ENCODE data around the gene CEACAM4. TPM values are rescaled to one million over a fixed set of nuclear protein-coding genes. Genes with fewer than 3 reads are reported as not detected.

Gene CEACAM4
- total RNA-seq, 4 donors from 2014 or later, result 1.1 to 2.9 TPM; not detected in 2

- no peak for DNase-seq
- no peak overlapping the region for H3K27ac ChIP-seq
- no peak overlapping the region for H3K4me3 ChIP-seq
- no peaks in the 10 kb centered on the region for H3K9me3 ChIP-seq
- no peaks in the 10 kb centered on the region for H3K4me1 ChIP-seq
- peaks cover 0 to 32% (median 0%) of the 10 kb centered on the region in 4 donors for H3K27me3 ChIP-seq
- no peaks in the 10 kb centered on the region for H3K36me3 ChIP-seq
- TF ChIP-seq CTCF (IDR thresholded peaks at IDR 0.05) (no peak), POLR2A (IDR thresholded peaks at IDR 0.05) (no peak)
- intact Hi-C loops (cut with DNase I), result no loop called here
Observed at GRCh38 chr19:41590936-41591335, 35.9 kb downstream of the CEACAM4 start.

- 0 to 50% methylated on average over 1 of the region's 2 CpGs for WGBS, 2 donors
- H3K4me3 ChIP-seq, result no peak overlapping the region
- H3K9me3 ChIP-seq, result no peaks in the 10 kb centered on the region
- H3K36me3 ChIP-seq, result no peaks in the 10 kb centered on the region
- DNase-seq, result no peak
- no peak for TF ChIP-seq CTCF (IDR thresholded peaks at IDR 0.05)
- TF ChIP-seq POLR2A (IDR thresholded peaks at IDR 0.05), result no peak
- H3K27ac ChIP-seq, result no peak overlapping the region
- H3K4me1 ChIP-seq, result no peaks in the 10 kb centered on the region
- intact Hi-C loops (cut with DNase I), result no loop called here
- H3K27me3 ChIP-seq, result peaks cover 0 to 26% (median 0%) of the 10 kb centered on the region in 4 donors
Observed at GRCh38 chr19:41589371-41589770, 37.5 kb downstream of the CEACAM4 start.

GRCh38 chr19:41588497-41589209 is 38.2 kb downstream of the CEACAM4 start:
- 12 to 22% methylated on average over 4 to 5 of the region's 6 CpGs for WGBS, 2 donors
- Histone ChIP-seq H3K4me3 (no peak overlapping the region), H3K4me1 (no peaks in the 10 kb centered on the region), H3K27me3 (peaks cover 0 to 26% (median 0%) of the 10 kb centered on the region in 4 donors), H3K9me3 (peaks cover 0 to 1% (median 0%) of the 10 kb centered on the region in 3 donors), H3K36me3 (no peaks in the 10 kb centered on the region), H3K27ac (no peak overlapping the region)
- DNase-seq, result no peak
- TF ChIP-seq CTCF (IDR thresholded peaks at IDR 0.05), result no peak
- TF ChIP-seq POLR2A (IDR thresholded peaks at IDR 0.05), result no peak
- intact Hi-C loops (cut with DNase I), result no loop called here

GRCh38 chr19:41587838-41588210 is 39.0 kb downstream of the CEACAM4 start:
- no peak overlapping the region for H3K27ac ChIP-seq
- intact Hi-C loops (cut with DNase I), result no loop called here
- WGBS, 2 donors, result 56 to 74% methylated on average over 3 to 4 of the region's 4 CpGs
- peaks cover 0 to 8% (median 0%) of the 10 kb centered on the region in 3 donors for H3K9me3 ChIP-seq
- H3K27me3 ChIP-seq, result peaks cover 0 to 26% (median 0%) of the 10 kb centered on the region in 4 donors
- TF ChIP-seq POLR2A (IDR thresholded peaks at IDR 0.05), result no peak
- no peak for TF ChIP-seq CTCF (IDR thresholded peaks at IDR 0.05)
- H3K4me1 ChIP-seq, result no peaks in the 10 kb centered on the region
- DNase-seq, result no peak
- H3K4me3 ChIP-seq, result no peak overlapping the region
- H3K36me3 ChIP-seq, result no peaks in the 10 kb centered on the region

GRCh38 chr19:41587101-41587837 is 39.6 kb downstream of the CEACAM4 start:
- Histone ChIP-seq H3K27ac (no peak overlapping the region), H3K27me3 (peaks cover 0 to 25% (median 0%) of the 10 kb centered on the region in 4 donors), H3K36me3 (no peaks in the 10 kb centered on the region), H3K4me1 (no peaks in the 10 kb centered on the region), H3K4me3 (no peak overlapping the region), H3K9me3 (peaks cover 0 to 14% (median 0%) of the 10 kb centered on the region in 3 donors)
- 48 to 73% methylated on average over 3 to 5 of the region's 9 CpGs for WGBS, 2 donors
- TF ChIP-seq POLR2A (IDR thresholded peaks at IDR 0.05) (no peak), CTCF (IDR thresholded peaks at IDR 0.05) (no peak)
- no peak for DNase-seq
- intact Hi-C loops (cut with DNase I), result no loop called here

All from esophagus squamous epithelium (tissue), 5 donors.